ENCODE measurements around the gene GLB1L.
A peak's percentile ranks its signal among the peaks of the same experiment; 100 is the strongest.

GLB1L gene

DNA sequence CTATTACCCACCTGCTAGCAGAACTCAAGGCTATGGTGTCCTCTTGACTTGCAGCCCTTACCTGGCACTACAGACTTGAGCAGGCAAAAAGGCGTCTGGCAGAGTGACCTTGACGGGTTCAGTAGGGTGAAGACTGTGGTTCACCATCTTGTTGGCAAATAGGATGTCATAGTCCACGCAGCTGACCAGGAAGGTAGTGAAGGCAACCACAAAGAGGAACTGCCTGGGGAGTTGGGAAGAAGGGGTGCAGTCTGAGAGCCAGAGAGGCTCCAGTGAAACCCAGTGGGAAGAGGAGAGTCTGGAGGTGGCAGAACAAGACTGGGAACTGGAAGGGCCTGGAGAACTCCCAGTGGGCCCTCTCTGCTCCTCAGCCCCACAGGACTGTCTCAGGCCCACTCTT, 19.9 kb downstream of the GLB1L start:
- H3K27me3 Mint-ChIP-seq = no peaks in the 10 kb centered on the region
- H3K27ac Mint-ChIP-seq = no peak overlapping the region
- ATAC-seq = no peak
- no peak overlapping the region for H3K4me3 Mint-ChIP-seq
- no peaks in the 10 kb centered on the region for H3K9me3 Mint-ChIP-seq
- peaks cover 41% of the 10 kb centered on the region for H3K4me1 Mint-ChIP-seq
- peaks cover 58% of the 10 kb centered on the region for H3K36me3 Mint-ChIP-seq

- Mint-ChIP-seq H3K4me1 (peaks cover 48% of the 10 kb centered on the region), H3K36me3 (peaks cover 56% of the 10 kb centered on the region), H3K27me3 (no peaks in the 10 kb centered on the region), H3K9me3 (no peaks in the 10 kb centered on the region), H3K4me3 (no peak overlapping the region), H3K27ac (no peak overlapping the region)
- ATAC-seq = no peak
These were observed 21.2 kb downstream of the GLB1L start for GRCh38 chr2:219223831-219224610.

- Mint-ChIP-seq H3K4me3 (no peak overlapping the region), H3K36me3 (peaks cover 56% of the 10 kb centered on the region), H3K9me3 (no peaks in the 10 kb centered on the region), H3K27me3 (no peaks in the 10 kb centered on the region), H3K27ac (no peak overlapping the region), H3K4me1 (peaks cover 42% of the 10 kb centered on the region)
- ATAC-seq = no peak
These were observed 23.2 kb downstream of the GLB1L start for GRCh38 chr2:219221957-219222518.

DNA sequence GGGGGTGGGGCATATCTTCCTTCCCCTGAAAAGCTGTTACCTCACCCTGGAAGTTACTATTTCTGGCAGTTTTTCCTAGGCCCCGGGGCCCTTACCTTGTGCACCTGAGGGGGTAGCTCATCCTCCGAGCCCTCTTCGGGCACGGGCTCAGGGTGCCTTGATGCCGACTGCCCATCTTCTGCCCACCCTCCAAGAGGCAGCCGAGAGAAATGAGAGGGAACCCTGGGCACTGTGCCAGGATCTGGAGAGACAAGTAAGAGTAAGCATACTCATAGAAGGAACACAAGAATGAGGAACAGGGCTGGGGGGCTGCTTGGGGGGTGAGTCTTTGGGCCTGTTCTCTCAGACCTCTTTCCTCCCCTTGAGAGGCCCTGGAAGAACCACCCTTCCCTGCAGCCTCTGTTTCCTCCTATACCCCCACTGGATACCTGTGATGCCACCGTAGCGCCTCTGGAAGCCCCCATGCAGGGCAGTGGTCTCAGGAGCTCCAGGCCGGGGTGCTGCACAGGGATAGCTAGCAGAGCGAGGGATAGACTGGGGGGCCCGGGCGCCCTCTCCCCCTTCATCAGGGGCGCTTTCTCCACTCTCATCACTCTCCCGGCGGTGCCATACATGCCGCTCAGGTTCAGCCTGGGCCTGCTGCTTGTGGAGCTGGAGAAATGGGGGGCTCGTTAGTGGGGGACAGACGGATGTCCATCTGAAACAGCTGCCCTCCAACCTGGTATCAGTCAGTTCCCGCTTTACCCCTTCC, 24.4 kb downstream of the GLB1L start:
- H3K4me1 Mint-ChIP-seq = peaks cover 47% of the 10 kb centered on the region
- no peak for ATAC-seq
- peak overlapping the region; percentile 5 for H3K27ac Mint-ChIP-seq
- H3K36me3 Mint-ChIP-seq = peaks cover 57% of the 10 kb centered on the region
- no peak overlapping the region for H3K4me3 Mint-ChIP-seq
- no peaks in the 10 kb centered on the region for H3K9me3 Mint-ChIP-seq
- H3K27me3 Mint-ChIP-seq = no peaks in the 10 kb centered on the region

DNA sequence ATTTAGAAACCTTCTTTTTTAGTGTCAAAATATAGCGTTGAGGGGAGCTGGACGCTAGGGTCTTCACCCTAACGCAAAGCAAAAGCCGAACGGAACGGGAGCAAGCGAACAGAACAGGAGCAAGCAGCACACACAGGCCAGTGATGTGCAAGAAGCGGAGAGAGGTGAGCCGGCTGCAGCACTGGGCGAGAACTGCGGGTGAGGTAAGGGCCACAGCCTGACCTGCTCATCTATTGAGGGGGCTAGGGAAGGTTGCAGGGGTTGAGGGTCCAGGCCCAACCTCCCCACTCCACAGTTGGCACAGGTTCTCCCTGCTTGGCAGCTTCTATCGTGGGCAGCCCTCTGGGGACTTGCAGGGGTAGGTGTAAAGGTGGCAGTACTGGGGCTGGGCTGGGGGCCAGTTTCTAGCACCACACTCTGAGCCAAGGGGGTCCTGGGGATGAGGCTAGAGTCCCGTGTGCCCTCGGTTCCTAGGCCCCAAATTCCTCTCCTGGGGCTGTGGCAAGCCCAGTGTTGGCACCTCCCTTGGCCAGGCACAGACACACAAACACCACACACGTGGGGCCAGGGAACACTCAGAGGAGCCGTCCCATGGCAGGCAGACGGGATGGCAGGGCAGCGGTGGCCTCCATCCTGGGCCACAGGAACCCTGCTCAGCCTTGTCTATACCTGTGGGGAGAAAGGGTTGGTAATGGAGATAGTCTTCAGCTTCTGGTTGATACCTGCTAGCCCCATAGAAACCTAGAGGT, 25.3 kb downstream of the GLB1L start:
- Mint-ChIP-seq H3K36me3 (peaks cover 51% of the 10 kb centered on the region), H3K4me1 (peaks cover 40% of the 10 kb centered on the region), H3K27me3 (no peaks in the 10 kb centered on the region), H3K4me3 (no peak overlapping the region), H3K27ac (no peak overlapping the region), H3K9me3 (no peaks in the 10 kb centered on the region)
- no peak for ATAC-seq

- Mint-ChIP-seq H3K4me1 (peaks cover 35% of the 10 kb centered on the region), H3K36me3 (peaks cover 51% of the 10 kb centered on the region), H3K4me3 (peak within 1 kb of the TSS; percentile 84), H3K27me3 (no peaks in the 10 kb centered on the region), H3K9me3 (no peaks in the 10 kb centered on the region), H3K27ac (peak within 1 kb of the TSS; percentile 78)
- ATAC-seq = peak; percentile 93
These were observed 26.2 kb downstream of the GLB1L start, which contains the start of gene ABCB6 for GRCh38 chr2:219218732-219219701. TSS of gene ABCB6 (minus strand) at chr2:219218958. CDS start at chr2:219218673, 285 bp downstream.

DNA sequence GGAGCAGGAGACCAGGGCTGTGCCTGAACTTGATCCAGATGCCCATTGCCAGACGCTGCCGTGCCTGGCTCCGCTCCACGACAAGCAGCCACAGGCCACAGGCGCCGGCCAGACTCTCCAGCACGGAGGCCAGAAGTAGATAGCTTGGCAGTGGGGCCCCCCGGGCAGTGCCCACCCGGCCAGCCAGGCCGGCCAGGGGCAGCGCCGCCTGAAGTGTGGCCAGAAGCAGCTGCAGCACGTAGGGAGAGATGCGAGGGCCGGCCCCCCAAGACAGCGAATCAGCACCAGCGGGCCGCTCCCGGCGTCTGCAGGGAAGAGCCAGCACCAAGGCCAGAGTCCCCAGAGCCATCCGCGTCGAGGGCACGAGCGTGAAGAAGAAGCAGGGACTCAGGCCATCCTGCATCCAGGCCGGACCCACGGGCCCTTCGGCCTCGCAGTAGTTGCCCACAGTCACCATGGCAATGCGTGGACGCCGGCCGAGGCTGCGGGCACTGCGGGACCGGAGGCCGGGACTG, 27.0 kb downstream of the GLB1L start:
- Mint-ChIP-seq H3K4me3 (peak overlapping the region; percentile 84), H3K36me3 (peaks cover 49% of the 10 kb centered on the region)

DNA sequence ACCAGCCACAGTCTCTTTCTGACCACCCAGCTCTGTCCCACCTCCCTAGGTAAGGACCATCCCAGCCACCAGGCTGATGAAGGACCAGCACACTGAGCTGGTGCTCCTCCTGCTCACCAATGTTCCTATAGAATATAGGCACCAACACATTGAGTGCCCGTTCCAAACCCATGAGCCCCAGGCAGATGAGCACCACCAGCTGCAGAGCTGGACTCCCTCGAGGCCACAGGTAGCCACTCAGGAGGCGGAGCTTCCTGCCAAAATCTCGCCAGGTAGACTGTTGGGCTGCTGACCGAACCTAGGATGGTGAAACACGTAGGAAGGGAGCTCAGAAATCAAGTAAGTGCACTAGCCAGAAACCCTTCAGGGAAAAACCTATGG, 28.7 kb downstream of the GLB1L start:
- H3K9me3 Mint-ChIP-seq = no peaks in the 10 kb centered on the region
- H3K4me1 Mint-ChIP-seq = peaks cover 35% of the 10 kb centered on the region
- H3K27ac Mint-ChIP-seq = peak overlapping the region; percentile 37
- peaks cover 41% of the 10 kb centered on the region for H3K36me3 Mint-ChIP-seq
- ATAC-seq = no peak
- no peaks in the 10 kb centered on the region for H3K27me3 Mint-ChIP-seq
- H3K4me3 Mint-ChIP-seq = peak overlapping the region; percentile 36

More for the DNA sequence above, 27.0 kb downstream of the GLB1L start:
- Mint-ChIP-seq H3K4me1 (peaks cover 35% of the 10 kb centered on the region), H3K27ac (peak overlapping the region; percentile 78), H3K27me3 (no peaks in the 10 kb centered on the region), H3K9me3 (no peaks in the 10 kb centered on the region)
- ATAC-seq = peak; percentile 62

DNA sequence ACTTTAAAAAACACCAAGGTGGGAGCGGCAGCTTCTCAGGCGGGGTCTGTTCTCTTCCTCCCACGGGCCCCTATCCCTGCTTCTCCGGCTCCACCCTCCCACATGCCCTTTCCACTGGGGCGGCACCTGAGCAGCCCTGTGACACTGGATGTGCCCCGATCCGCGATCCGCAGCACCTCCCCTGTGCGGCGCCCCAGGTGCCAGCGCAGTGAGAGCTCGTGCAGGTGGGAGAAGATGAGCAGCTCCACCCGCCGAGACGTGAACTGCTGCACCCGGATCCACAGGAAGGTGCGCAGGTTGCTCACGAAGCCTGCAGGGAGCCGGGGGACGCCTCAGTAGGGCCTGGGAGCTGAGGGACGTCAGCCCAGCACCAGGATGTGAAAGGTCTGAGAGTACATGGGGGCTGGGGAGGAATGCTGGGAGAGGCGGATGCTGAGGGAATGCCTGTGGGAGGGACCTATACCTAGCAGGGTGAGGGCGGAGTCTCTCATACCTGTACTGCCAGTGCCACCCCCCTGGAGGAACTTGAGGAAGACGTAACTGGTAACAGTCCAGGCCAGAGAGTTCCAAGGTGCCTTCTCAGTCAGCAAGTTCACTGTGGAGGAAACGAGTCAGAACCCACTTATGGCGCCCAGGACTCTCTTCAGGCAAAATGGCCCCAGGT, 29.2 kb downstream of the GLB1L start:
- Mint-ChIP-seq H3K36me3 (peaks cover 36% of the 10 kb centered on the region), H3K27me3 (no peaks in the 10 kb centered on the region), H3K27ac (peak overlapping the region; percentile 37), H3K4me1 (peaks cover 35% of the 10 kb centered on the region), H3K9me3 (no peaks in the 10 kb centered on the region), H3K4me3 (no peak overlapping the region)
- no peak for ATAC-seq

GRCh38 chr2:219214786-219215185, 30.5 kb downstream of the GLB1L start:
- no peak overlapping the region for H3K4me3 Mint-ChIP-seq
- H3K4me1 Mint-ChIP-seq = peaks cover 33% of the 10 kb centered on the region
- ATAC-seq = no peak
- no peaks in the 10 kb centered on the region for H3K27me3 Mint-ChIP-seq
- H3K9me3 Mint-ChIP-seq = no peaks in the 10 kb centered on the region
- H3K36me3 Mint-ChIP-seq = peaks cover 33% of the 10 kb centered on the region
- no peak overlapping the region for H3K27ac Mint-ChIP-seq

- Mint-ChIP-seq H3K4me1 (peaks cover 26% of the 10 kb centered on the region), H3K4me3 (no peak overlapping the region), H3K9me3 (no peaks in the 10 kb centered on the region), H3K36me3 (peaks cover 33% of the 10 kb centered on the region), H3K27me3 (no peaks in the 10 kb centered on the region), H3K27ac (no peak overlapping the region)
- no peak for ATAC-seq
These were observed 31.1 kb downstream of the GLB1L start for GRCh38 chr2:219214141-219214540.

GRCh38 chr2:219213486-219214071, 31.7 kb downstream of the GLB1L start:
- no peak for ATAC-seq
- no peak overlapping the region for H3K4me3 Mint-ChIP-seq
- no peaks in the 10 kb centered on the region for H3K9me3 Mint-ChIP-seq
- peaks cover 33% of the 10 kb centered on the region for H3K36me3 Mint-ChIP-seq
- no peak overlapping the region for H3K27ac Mint-ChIP-seq
- H3K27me3 Mint-ChIP-seq = no peaks in the 10 kb centered on the region
- H3K4me1 Mint-ChIP-seq = peaks cover 23% of the 10 kb centered on the region

- ATAC-seq = no peak
- H3K36me3 Mint-ChIP-seq = peaks cover 38% of the 10 kb centered on the region
- peaks cover 25% of the 10 kb centered on the region for H3K4me1 Mint-ChIP-seq
- H3K27me3 Mint-ChIP-seq = no peaks in the 10 kb centered on the region
- H3K4me3 Mint-ChIP-seq = no peak overlapping the region
- no peaks in the 10 kb centered on the region for H3K9me3 Mint-ChIP-seq
- no peak overlapping the region for H3K27ac Mint-ChIP-seq
These were observed 32.2 kb downstream of the GLB1L start for GRCh38 chr2:219213026-219213415.
